ENCODE results near the gene FBN2.

The FBN2 gene

DNA sequence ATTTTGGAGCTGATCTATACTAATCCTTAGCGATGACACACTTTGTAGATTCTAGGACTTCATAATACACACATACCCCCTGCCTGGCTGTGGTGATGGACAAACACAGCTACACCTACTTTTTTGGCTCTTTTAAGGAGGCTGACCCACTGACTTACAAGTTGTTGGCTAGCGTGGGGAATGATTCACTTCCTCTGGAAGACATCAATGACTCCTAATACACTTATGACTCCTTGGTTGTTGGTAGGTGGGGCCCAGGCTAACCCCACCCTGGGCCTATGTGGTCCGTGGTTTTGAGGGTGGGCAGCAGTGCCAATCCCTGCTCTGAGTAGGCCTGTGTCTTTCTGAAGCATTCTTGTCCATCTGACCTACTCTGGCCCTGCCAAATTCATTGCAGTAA is 310.0 kb downstream of the FBN2 start:
- H3K36me3 Mint-ChIP-seq = no peaks in the 10 kb centered on the region
- ATAC-seq (ENCODE audit: low read depth) = no peak
- DNase-seq (ENCODE audit: low spot score in 2 of 2) = no peak
- H3K27me3 Mint-ChIP-seq = peaks cover 2% of the 10 kb centered on the region
- H3K4me3 Mint-ChIP-seq = no peak overlapping the region
- no peak overlapping the region for H3K27ac Mint-ChIP-seq
- H3K4me1 Mint-ChIP-seq = no peaks in the 10 kb centered on the region
- peaks cover 3% of the 10 kb centered on the region for H3K9me3 Mint-ChIP-seq

- no peak overlapping the region for H3K4me3 Mint-ChIP-seq
- peaks cover 3% of the 10 kb centered on the region for H3K27me3 Mint-ChIP-seq
- no peak for DNase-seq (ENCODE audit: low spot score in 2 of 2)
- no peaks in the 10 kb centered on the region for H3K36me3 Mint-ChIP-seq
- no peaks in the 10 kb centered on the region for H3K4me1 Mint-ChIP-seq
- ATAC-seq (ENCODE audit: low read depth) = no peak
- H3K9me3 Mint-ChIP-seq = peaks cover 2% of the 10 kb centered on the region
- no peak overlapping the region for H3K27ac Mint-ChIP-seq
Observed at GRCh38 chr5:128225245-128226030, 312.6 kb downstream of the FBN2 start.

DNA sequence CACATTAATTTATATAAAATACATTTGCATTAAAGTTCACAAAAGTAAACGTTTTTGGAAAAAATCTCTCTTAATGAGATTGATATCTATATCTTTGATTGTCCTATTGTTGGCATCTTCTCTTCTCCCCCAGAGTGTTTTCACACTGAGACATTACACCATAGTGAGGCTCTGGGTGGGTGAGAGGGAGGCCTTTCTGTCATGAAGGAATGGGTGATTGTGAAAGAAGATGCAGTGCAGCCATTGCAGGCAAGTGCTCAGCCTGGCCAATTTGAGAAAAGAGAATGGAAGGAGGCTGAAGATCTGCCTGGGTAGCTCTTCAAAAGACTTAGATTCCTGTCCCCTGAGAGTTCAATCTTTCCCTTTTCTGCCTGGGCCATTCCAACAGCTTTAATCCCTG is 313.7 kb downstream of the FBN2 start:
- H3K27ac Mint-ChIP-seq = no peak overlapping the region
- DNase-seq (ENCODE audit: low spot score in 2 of 2) = no peak
- no peaks in the 10 kb centered on the region for H3K4me1 Mint-ChIP-seq
- no peaks in the 10 kb centered on the region for H3K36me3 Mint-ChIP-seq
- ATAC-seq (ENCODE audit: low read depth) = no peak
- H3K27me3 Mint-ChIP-seq = peaks cover 3% of the 10 kb centered on the region
- no peaks in the 10 kb centered on the region for H3K9me3 Mint-ChIP-seq
- no peak overlapping the region for H3K4me3 Mint-ChIP-seq

- Mint-ChIP-seq H3K4me3 (no peak overlapping the region), H3K27ac (no peak overlapping the region)
Observed at GRCh38 chr5:128220841-128221240, 317.2 kb downstream of the FBN2 start.

DNA sequence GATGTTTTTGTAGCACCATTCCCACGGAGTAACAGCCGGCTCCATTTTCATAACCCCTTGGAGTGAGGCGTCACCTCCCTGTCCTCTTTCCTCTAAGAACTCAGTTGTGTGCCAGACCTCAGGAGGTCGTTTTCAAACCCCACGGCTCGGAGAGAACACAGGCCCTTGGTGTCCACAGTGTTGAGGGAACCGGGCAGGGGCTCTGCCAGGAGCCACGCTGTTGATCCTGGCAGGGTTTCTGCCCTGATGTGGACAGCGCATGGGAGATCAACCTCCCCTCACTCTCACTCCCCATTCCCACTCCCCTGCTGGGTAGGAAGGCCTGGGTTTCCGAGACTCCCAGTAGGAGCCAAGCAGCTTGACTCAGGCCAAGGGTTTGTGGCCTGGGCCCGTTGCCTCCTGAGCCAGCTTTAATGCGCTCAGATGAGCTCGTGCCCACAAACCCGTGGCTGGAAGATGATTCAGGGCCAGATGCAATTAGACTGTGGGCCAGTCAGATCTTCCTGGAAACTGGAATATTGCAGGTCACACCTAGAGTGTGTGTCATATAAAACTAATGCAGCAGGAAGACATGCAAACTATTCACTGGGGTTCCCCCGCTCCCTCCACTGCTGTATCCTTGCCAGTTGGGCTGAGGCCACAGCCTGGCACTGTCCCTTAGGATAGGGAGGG is 321.0 kb downstream of the FBN2 start:
- Mint-ChIP-seq H3K4me3 (no peak overlapping the region), H3K4me1 (no peaks in the 10 kb centered on the region), H3K9me3 (no peaks in the 10 kb centered on the region), H3K36me3 (no peaks in the 10 kb centered on the region), H3K27me3 (peaks cover 4% of the 10 kb centered on the region), H3K27ac (no peak overlapping the region)
- DNase-seq (ENCODE audit: low spot score in 2 of 2) (no peak), ATAC-seq (ENCODE audit: low read depth) (no peak)

More at GRCh38 chr5:128220841-128221240, 317.2 kb downstream of the FBN2 start:
- peaks cover 5% of the 10 kb centered on the region for H3K27me3 Mint-ChIP-seq
- ATAC-seq (ENCODE audit: low read depth) = no peak
- DNase-seq (ENCODE audit: low spot score in 2 of 2) = no peak
- H3K9me3 Mint-ChIP-seq = no peaks in the 10 kb centered on the region
- no peaks in the 10 kb centered on the region for H3K4me1 Mint-ChIP-seq
- no peaks in the 10 kb centered on the region for H3K36me3 Mint-ChIP-seq

DNA sequence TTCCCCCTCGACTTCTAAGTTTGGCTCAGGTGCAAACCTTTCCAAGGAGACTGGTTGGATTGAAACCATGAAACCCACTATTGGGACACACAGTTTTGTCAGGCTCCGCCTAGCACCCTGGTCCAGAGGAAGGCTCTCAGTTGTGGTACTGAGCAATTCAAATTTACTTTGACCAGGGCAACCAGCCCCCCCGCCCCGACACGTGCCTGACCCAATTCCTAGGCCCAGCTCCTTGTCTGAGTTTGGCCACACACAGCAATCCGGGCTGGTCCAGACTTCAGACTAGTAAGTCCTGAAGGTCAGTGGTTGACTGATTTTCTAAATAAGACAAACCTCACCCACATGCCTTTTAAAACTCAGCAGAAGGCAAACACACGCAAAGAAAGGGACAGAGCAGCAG is 321.8 kb downstream of the FBN2 start:
- Mint-ChIP-seq H3K27me3 (peaks cover 4% of the 10 kb centered on the region), H3K36me3 (no peaks in the 10 kb centered on the region), H3K4me1 (no peaks in the 10 kb centered on the region), H3K9me3 (no peaks in the 10 kb centered on the region), H3K4me3 (no peak overlapping the region), H3K27ac (no peak overlapping the region)
- DNase-seq (ENCODE audit: low spot score in 2 of 2) = no peak
- ATAC-seq (ENCODE audit: low read depth) = no peak

- peaks cover 4% of the 10 kb centered on the region for H3K27me3 Mint-ChIP-seq
- H3K36me3 Mint-ChIP-seq = no peaks in the 10 kb centered on the region
- DNase-seq (ENCODE audit: low spot score in 2 of 2) (no peak), ATAC-seq (ENCODE audit: low read depth) (no peak)
- no peaks in the 10 kb centered on the region for H3K4me1 Mint-ChIP-seq
- H3K9me3 Mint-ChIP-seq = no peaks in the 10 kb centered on the region
- no peak overlapping the region for H3K4me3 Mint-ChIP-seq
- no peak overlapping the region for H3K27ac Mint-ChIP-seq
Observed at GRCh38 chr5:128213833-128214232, 324.2 kb downstream of the FBN2 start.

- H3K36me3 Mint-ChIP-seq = no peaks in the 10 kb centered on the region
- no peaks in the 10 kb centered on the region for H3K4me1 Mint-ChIP-seq
- no peak overlapping the region for H3K27ac Mint-ChIP-seq
- no peak overlapping the region for H3K4me3 Mint-ChIP-seq
- DNase-seq (ENCODE audit: low spot score in 2 of 2) = no peak
- ATAC-seq (ENCODE audit: low read depth) = no peak
- no peaks in the 10 kb centered on the region for H3K9me3 Mint-ChIP-seq
- peaks cover 4% of the 10 kb centered on the region for H3K27me3 Mint-ChIP-seq
Observed at GRCh38 chr5:128213340-128213739, 324.7 kb downstream of the FBN2 start.

GRCh38 chr5:128212191-128212806 is 325.7 kb downstream of the FBN2 start:
- ATAC-seq (ENCODE audit: low read depth) (no peak), DNase-seq (ENCODE audit: low spot score in 2 of 2) (no peak)
- Mint-ChIP-seq H3K4me1 (no peaks in the 10 kb centered on the region), H3K27ac (no peak overlapping the region), H3K36me3 (no peaks in the 10 kb centered on the region), H3K27me3 (peaks cover 2% of the 10 kb centered on the region), H3K4me3 (no peak overlapping the region), H3K9me3 (no peaks in the 10 kb centered on the region)

- no peaks in the 10 kb centered on the region for H3K36me3 Mint-ChIP-seq
- no peaks in the 10 kb centered on the region for H3K9me3 Mint-ChIP-seq
- H3K27me3 Mint-ChIP-seq = peaks cover 2% of the 10 kb centered on the region
- ATAC-seq (ENCODE audit: low read depth) (no peak), DNase-seq (ENCODE audit: low spot score in 2 of 2) (no peak)
- H3K4me1 Mint-ChIP-seq = no peaks in the 10 kb centered on the region
- no peak overlapping the region for H3K4me3 Mint-ChIP-seq
- H3K27ac Mint-ChIP-seq = no peak overlapping the region
Observed at GRCh38 chr5:128208436-128208835, 329.6 kb downstream of the FBN2 start.

Measured in memory B cell (primary cell).